ENCODE data around the gene C3orf20. TPM values are rescaled to one million over a fixed set of nuclear protein-coding genes. Genes with fewer than 3 reads are reported as not detected.

Gene C3orf20
- total and polyA plus RNA-seq, 2 of the 4 experiments (the other 2 are of a cell fraction), result not detected

DNA sequence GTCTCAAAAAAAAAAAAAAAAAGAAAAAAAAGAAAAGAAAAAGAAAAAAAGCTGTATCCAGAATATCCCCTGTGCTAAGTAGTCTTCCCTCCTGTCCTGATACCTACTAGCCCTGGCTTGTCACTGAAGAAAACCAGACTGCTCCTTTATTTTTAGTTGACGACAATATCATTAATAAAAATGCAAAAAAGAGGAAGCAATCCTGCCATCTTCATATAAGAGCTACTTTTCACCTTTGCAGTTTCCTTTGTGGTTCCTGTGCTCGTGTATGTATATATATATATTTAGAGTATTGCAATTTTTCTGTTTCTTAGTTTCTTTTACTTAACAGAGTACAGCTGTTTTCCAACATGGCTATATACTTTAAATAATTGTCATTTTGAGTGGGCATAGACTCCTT, 13.6 kb downstream of the C3orf20 start:
- Histone ChIP-seq H2BK120ac (ENCODE audit: low read depth, low read length) (no peak overlapping the region), H3K27me3 (ENCODE audit: control insufficient read depth, insufficient read depth, low read length) (peaks cover 9% of the 10 kb centered on the region), H3K4ac (ENCODE audit: low read depth, low read length) (no peak overlapping the region), H3K9me3 (ENCODE audit: control insufficient read depth, insufficient read depth, low read length) (no peaks in the 10 kb centered on the region), H3K4me2 (ENCODE audit: low read depth, low read length) (no peak overlapping the region), H2AFZ (replicated peaks; ENCODE audit: low read length, poor library complexity) (no peak overlapping the region), H2BK20ac (ENCODE audit: low read depth, low read length) (no peak overlapping the region), H4K8ac (ENCODE audit: low read depth in 2 of 2, low read length in 2 of 2) (no peak overlapping the region), H3K9me1 (ENCODE audit: insufficient read depth, low read length) (no peaks in the 10 kb centered on the region), H3K56ac (ENCODE audit: extremely low read depth, insufficient read depth, low read length) (no peak overlapping the region), H3K79me1 (ENCODE audit: low read depth in 1 of 2, low read length in 2 of 2) (no peaks in the 10 kb centered on the region), H4K5ac (ENCODE audit: low read depth, low read length) (no peak overlapping the region), H3K23ac (ENCODE audit: low read depth, low read length) (no peak overlapping the region), H3K4me1 (ENCODE audit: control insufficient read depth, insufficient read depth, low read length) (no peaks in the 10 kb centered on the region), H3K14ac (replicated peaks; ENCODE audit: low read depth, low read length) (no peak overlapping the region), H4K91ac (ENCODE audit: insufficient read depth, low read depth, low read length) (no peak overlapping the region), H3K4me3 (ENCODE audit: insufficient read depth, low read depth, low read length) (no peak overlapping the region), H2BK5ac (ENCODE audit: low read depth, low read length, poor library complexity, severe bottlenecking) (no peak overlapping the region), H2AK5ac (ENCODE audit: low read depth, low read length) (no peak overlapping the region), H4K20me1 (ENCODE audit: insufficient read depth, low read length) (no peaks in the 10 kb centered on the region), H2BK15ac (ENCODE audit: low read depth, low read length) (no peak overlapping the region), H3K27ac (ENCODE audit: insufficient read depth, low read length) (no peak overlapping the region), H3K9ac (ENCODE audit: low read depth, low read length) (no peak overlapping the region), H2AK9ac (replicated peaks; ENCODE audit: low read depth, low read length, poor library complexity) (no peak overlapping the region), H3K36me3 (ENCODE audit: control insufficient read depth, insufficient read depth, low read length) (no peaks in the 10 kb centered on the region), H3K18ac (ENCODE audit: low read depth, low read length) (no peak overlapping the region)
- BruUV-seq (replicated peaks), result no TSS peak
- intact Hi-C loops (cut with micrococcal nuclease), result no loop called here
- dilution Hi-C loops (cut with HindIII; ENCODE audit: low sequenced_read_pairs, unreplicated experiment), result no loop called here
- no CpG with 5 or more reads among the region's 2 CpGs for WGBS, 2 experiments (ENCODE audit: extremely low coverage in 2 of 2, insufficient read length in 1 of 2)
- in situ Hi-C loops (cut with MboI; ENCODE audit: low sequenced_read_pairs), result no loop called here
- DNase-seq, result no peak
- ATAC-seq (ENCODE audit: low read depth), result no peak
- ChIA-PET POLR2A (ENCODE audit: unreplicated experiment) (no interaction called here), CTCF (no interaction called here)
- TF ChIP-seq CEBPB (IDR thresholded peaks at IDR 0.05; ENCODE audit: low read depth, low read length), result no peak
- TF ChIP-seq CHD1 (IDR thresholded peaks at IDR 0.05; ENCODE audit: low read depth, low read length), result no peak
- no peak for TF ChIP-seq MXI1 (IDR thresholded peaks at IDR 0.05; ENCODE audit: borderline replicate concordance, low read depth, low read length)
- no peak for TF ChIP-seq USF2 (IDR thresholded peaks at IDR 0.05; ENCODE audit: low read depth, low read length)
- TF ChIP-seq MAZ (IDR thresholded peaks at IDR 0.05; ENCODE audit: borderline replicate concordance, low read depth, low read length), result no peak
- TF ChIP-seq RFX5 (IDR thresholded peaks at IDR 0.05; ENCODE audit: low read depth, low read length), result no peak
- TF ChIP-seq FOS (IDR thresholded peaks at IDR 0.05; ENCODE audit: low read depth, low read length), result no peak
- TF ChIP-seq BHLHE40 (IDR thresholded peaks at IDR 0.05; ENCODE audit: low read depth, low read length), result no peak
- no peak for TF ChIP-seq NFE2L2 (IDR thresholded peaks at IDR 0.05; ENCODE audit: low read depth, low read length)
- no peak for TF ChIP-seq RAD21 (IDR thresholded peaks at IDR 0.05; ENCODE audit: low read length)
- TF ChIP-seq RCOR1 (IDR thresholded peaks at IDR 0.05; ENCODE audit: insufficient replicate concordance, low read length), result no peak
- no peak for TF ChIP-seq SMC3 (IDR thresholded peaks at IDR 0.05; ENCODE audit: low read depth, low read length)
- no peak for TF ChIP-seq MAFK (IDR thresholded peaks at IDR 0.05; ENCODE audit: low read depth, low read length)
